ENCODE data around the gene DTNA. TPM values are rescaled to one million over a fixed set of nuclear protein-coding genes. Genes with fewer than 3 reads are reported as not detected.

Gene DTNA
- polyA plus RNA-seq, 1 donor (not counting 4 experiments of a cell fraction or from before 2014, with no cell fraction given), result 0.81 TPM

GRCh38 chr18:34729264-34729663, 19.2 kb downstream of the DTNA start:
- Histone ChIP-seq H3K27ac (ENCODE audit: control insufficient read depth, insufficient read depth, low read length) (no peak overlapping the region), H3K36me3 (ENCODE audit: control insufficient read depth in 2 of 2, extremely low read depth in 1 of 2, insufficient read depth in 2 of 2, low read length in 2 of 2) (no peaks in the 10 kb centered on the region), H3K4me2 (ENCODE audit: control insufficient read depth, extremely low read depth, insufficient read depth, low read depth, low read length) (no peak overlapping the region), H3K79me2 (ENCODE audit: control insufficient read depth, insufficient read depth, low read length) (no peaks in the 10 kb centered on the region), H3K4me1 (ENCODE audit: control insufficient read depth, extremely low read depth, insufficient read depth, low read length) (no peaks in the 10 kb centered on the region), H4K20me1 (ENCODE audit: control insufficient read depth, extremely low read depth, insufficient read depth, low read length) (no peaks in the 10 kb centered on the region), H3K9me3 (ENCODE audit: control insufficient read depth, low read depth, low read length) (no peaks in the 10 kb centered on the region), H3K4me3 (ENCODE audit: control insufficient read depth in 2 of 3, extremely low read depth in 1 of 3, insufficient read depth in 2 of 3, low read depth in 1 of 3, low read length in 3 of 3) (no peak overlapping the region), H2AFZ (ENCODE audit: control insufficient read depth, low read length) (no peak overlapping the region), H3K27me3 (ENCODE audit: control insufficient read depth, extremely low read depth, insufficient read depth, low read length) (peaks cover 5% of the 10 kb centered on the region), H3K9ac (ENCODE audit: control insufficient read depth, extremely low read depth, insufficient read depth, low read length) (no peak overlapping the region), H3K9me1 (ENCODE audit: control insufficient read depth, extremely low read depth, insufficient read depth, low read length) (no peaks in the 10 kb centered on the region)
- TF ChIP-seq EZH2 (IDR thresholded peaks at IDR 0.05; ENCODE audit: low read length) (no peak), CTCF (optimal IDR thresholded peaks at IDR 0.05 in 1 of 3, IDR thresholded peaks at IDR 0.05 in 1 of 3, conservative IDR thresholded peaks at IDR 0.05 in 1 of 3; ENCODE audit: extremely low read depth in 1 of 3, insufficient read depth in 2 of 3, low read length in 3 of 3) (peak; percentile 64 to 78 (median 70))
- no peak for DNase-seq (ENCODE audit: low read depth, low spot score)
- FAIRE-seq, result peak; percentile 48
- dilution Hi-C loops (cut with MboI; ENCODE audit: extremely low pct_ligation_motif_present, low sequenced_read_pairs), result no loop called here

DNA sequence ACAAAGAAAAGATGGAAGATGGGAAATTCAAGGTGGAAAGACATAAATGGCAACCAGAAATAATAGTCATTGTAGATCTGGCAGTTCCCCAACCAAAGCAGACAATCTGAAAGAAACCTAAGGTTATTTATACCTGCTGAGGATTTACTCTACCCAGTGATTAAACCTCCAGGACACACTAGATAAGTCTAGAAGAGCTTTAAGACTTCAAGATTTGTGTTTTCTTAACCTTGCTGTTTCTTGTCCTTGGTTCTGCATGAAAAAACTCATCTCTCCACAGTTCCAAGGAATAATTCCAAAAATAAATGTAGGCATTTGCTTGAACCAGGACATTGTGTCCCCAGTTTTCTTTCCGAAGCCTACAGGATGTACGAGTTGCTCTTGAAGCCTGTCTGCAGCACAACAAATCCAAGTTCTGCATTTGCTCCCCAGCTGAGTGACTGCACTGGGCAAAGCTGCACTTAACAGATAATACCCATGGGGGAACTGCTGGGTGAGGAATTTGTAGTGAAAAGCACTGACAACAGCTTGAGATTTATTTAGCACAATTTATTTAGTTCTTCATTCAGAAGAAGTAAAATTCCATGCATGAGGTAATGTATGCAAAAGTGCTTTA, 19.8 kb downstream of the DTNA start:
- no peak overlapping the region for H3K4me3 ChIP-seq (ENCODE audit: control insufficient read depth in 2 of 3, extremely low read depth in 1 of 3, insufficient read depth in 2 of 3, low read depth in 1 of 3, low read length in 3 of 3)
- no peak overlapping the region for H3K9ac ChIP-seq (ENCODE audit: control insufficient read depth, extremely low read depth, insufficient read depth, low read length)
- H3K9me3 ChIP-seq (ENCODE audit: control insufficient read depth, low read depth, low read length), result no peaks in the 10 kb centered on the region
- no peaks in the 10 kb centered on the region for H4K20me1 ChIP-seq (ENCODE audit: control insufficient read depth, extremely low read depth, insufficient read depth, low read length)
- H3K79me2 ChIP-seq (ENCODE audit: control insufficient read depth, insufficient read depth, low read length), result no peaks in the 10 kb centered on the region
- FAIRE-seq (no peak), DNase-seq (ENCODE audit: low read depth, low spot score) (no peak)
- no peak overlapping the region for H2AFZ ChIP-seq (ENCODE audit: control insufficient read depth, low read length)
- no peak for TF ChIP-seq CTCF (optimal IDR thresholded peaks at IDR 0.05 in 1 of 3, IDR thresholded peaks at IDR 0.05 in 1 of 3, conservative IDR thresholded peaks at IDR 0.05 in 1 of 3; ENCODE audit: extremely low read depth in 1 of 3, insufficient read depth in 2 of 3, low read length in 3 of 3)
- no peak for TF ChIP-seq EZH2 (IDR thresholded peaks at IDR 0.05; ENCODE audit: low read length)
- peaks cover 5% of the 10 kb centered on the region for H3K27me3 ChIP-seq (ENCODE audit: control insufficient read depth, extremely low read depth, insufficient read depth, low read length)
- H3K4me2 ChIP-seq (ENCODE audit: control insufficient read depth, extremely low read depth, insufficient read depth, low read depth, low read length), result no peak overlapping the region
- H3K4me1 ChIP-seq (ENCODE audit: control insufficient read depth, extremely low read depth, insufficient read depth, low read length), result no peaks in the 10 kb centered on the region
- dilution Hi-C loops (cut with MboI; ENCODE audit: extremely low pct_ligation_motif_present, low sequenced_read_pairs), result no loop called here
- no peaks in the 10 kb centered on the region for H3K36me3 ChIP-seq (ENCODE audit: control insufficient read depth in 2 of 2, extremely low read depth in 1 of 2, insufficient read depth in 2 of 2, low read length in 2 of 2)
- H3K9me1 ChIP-seq (ENCODE audit: control insufficient read depth, extremely low read depth, insufficient read depth, low read length), result no peaks in the 10 kb centered on the region
- no peak overlapping the region for H3K27ac ChIP-seq (ENCODE audit: control insufficient read depth, insufficient read depth, low read length)
